Hematopoietic multipotent progenitor cell (in vitro differentiated cells): Measurements from ENCODE around the gene ANO2. TPM values are rescaled to one million over a fixed set of nuclear protein-coding genes. Genes with fewer than 3 reads are reported as not detected.
A peak's percentile ranks its signal among the peaks of the same experiment; 100 is the strongest.
"Not testable (repeated sequence)": the region's sequence is repeated elsewhere in the genome, so short reads cannot be mapped to it uniquely, and the experiment has no call there.

Experiments used
- DNase-seq, 3 donors: peaks; one replicate each; pipeline ENCODE4 v3.0.0-alpha.2; 2011 to 2015; ENCODE audit warnings: low read depth in 2 of 3, low spot score in 2 of 3
- total RNA-seq: library from RNA; depleted of rRNA; stranded (reverse); fragments of >200 nt; gene quantifications from one replicate; pipeline ENCODE4 v1.2.3, GENCODE V29; 2012

ANO2 gene
- total RNA-seq, 1 donor: 0.81 TPM

GRCh38 chr12:5690240-5690639 lies 254.8 kb downstream of the ANO2 start:
- no peak for DNase-seq

- DNase-seq: peak in 1 of 3 donors; percentile 7
Measured at GRCh38 chr12:5689773-5690172, 255.3 kb downstream of the ANO2 start.

- no peak for DNase-seq
Measured at GRCh38 chr12:5688226-5688625, 256.8 kb downstream of the ANO2 start.

GRCh38 chr12:5685935-5686334 lies 259.1 kb downstream of the ANO2 start:
- no peak for DNase-seq

- DNase-seq: no peak
Measured at GRCh38 chr12:5684989-5685388, 260.1 kb downstream of the ANO2 start.

- DNase-seq: no peak
Measured at GRCh38 chr12:5682581-5682980, 262.5 kb downstream of the ANO2 start.

GRCh38 chr12:5678176-5678575 lies 266.9 kb downstream of the ANO2 start:
- no peak for DNase-seq

- not testable (repeated sequence) for DNase-seq
Measured at GRCh38 chr12:5669624-5670023, 275.4 kb downstream of the ANO2 start.

GRCh38 chr12:5665615-5666014 lies 279.4 kb downstream of the ANO2 start:
- DNase-seq: no peak

- DNase-seq: no peak
Measured at GRCh38 chr12:5661811-5662210, 283.2 kb downstream of the ANO2 start.

- DNase-seq: peak in 1 of 3 donors; percentile 8
Measured at GRCh38 chr12:5660238-5660637, 284.8 kb downstream of the ANO2 start.

- not testable (repeated sequence) for DNase-seq
Measured at GRCh38 chr12:5658339-5658941, 286.6 kb downstream of the ANO2 start.

GRCh38 chr12:5656836-5657235 lies 288.2 kb downstream of the ANO2 start:
- DNase-seq: no peak

GRCh38 chr12:5655120-5655519 lies 289.9 kb downstream of the ANO2 start:
- no peak for DNase-seq

GRCh38 chr12:5654019-5654418 lies 291.0 kb downstream of the ANO2 start:
- DNase-seq: no peak

- no peak for DNase-seq
Measured at GRCh38 chr12:5650829-5651461, 294.1 kb downstream of the ANO2 start.

- no peak for DNase-seq
Measured at GRCh38 chr12:5650281-5650680, 294.8 kb downstream of the ANO2 start.

GRCh38 chr12:5648692-5649359 lies 296.2 kb downstream of the ANO2 start:
- DNase-seq: peak in 2 of 3 donors; percentile 19 to 60

- no peak for DNase-seq
Measured at GRCh38 chr12:5643266-5643665, 301.8 kb downstream of the ANO2 start.

- DNase-seq: no peak
Measured at GRCh38 chr12:5637698-5638097, 307.4 kb downstream of the ANO2 start.

GRCh38 chr12:5636907-5637306 lies 308.2 kb downstream of the ANO2 start:
- DNase-seq: no peak

GRCh38 chr12:5633106-5633505 lies 312.0 kb downstream of the ANO2 start:
- DNase-seq: no peak
